ENCODE results near the gene MSGN1. TPM values are rescaled to one million over a fixed set of nuclear protein-coding genes. Genes with fewer than 3 reads are reported as not detected.
A peak's percentile ranks its signal among the peaks of the same experiment; 100 is the strongest.

The MSGN1 gene
- total RNA-seq, 2 donors from 2014 or later = not detected

DNA sequence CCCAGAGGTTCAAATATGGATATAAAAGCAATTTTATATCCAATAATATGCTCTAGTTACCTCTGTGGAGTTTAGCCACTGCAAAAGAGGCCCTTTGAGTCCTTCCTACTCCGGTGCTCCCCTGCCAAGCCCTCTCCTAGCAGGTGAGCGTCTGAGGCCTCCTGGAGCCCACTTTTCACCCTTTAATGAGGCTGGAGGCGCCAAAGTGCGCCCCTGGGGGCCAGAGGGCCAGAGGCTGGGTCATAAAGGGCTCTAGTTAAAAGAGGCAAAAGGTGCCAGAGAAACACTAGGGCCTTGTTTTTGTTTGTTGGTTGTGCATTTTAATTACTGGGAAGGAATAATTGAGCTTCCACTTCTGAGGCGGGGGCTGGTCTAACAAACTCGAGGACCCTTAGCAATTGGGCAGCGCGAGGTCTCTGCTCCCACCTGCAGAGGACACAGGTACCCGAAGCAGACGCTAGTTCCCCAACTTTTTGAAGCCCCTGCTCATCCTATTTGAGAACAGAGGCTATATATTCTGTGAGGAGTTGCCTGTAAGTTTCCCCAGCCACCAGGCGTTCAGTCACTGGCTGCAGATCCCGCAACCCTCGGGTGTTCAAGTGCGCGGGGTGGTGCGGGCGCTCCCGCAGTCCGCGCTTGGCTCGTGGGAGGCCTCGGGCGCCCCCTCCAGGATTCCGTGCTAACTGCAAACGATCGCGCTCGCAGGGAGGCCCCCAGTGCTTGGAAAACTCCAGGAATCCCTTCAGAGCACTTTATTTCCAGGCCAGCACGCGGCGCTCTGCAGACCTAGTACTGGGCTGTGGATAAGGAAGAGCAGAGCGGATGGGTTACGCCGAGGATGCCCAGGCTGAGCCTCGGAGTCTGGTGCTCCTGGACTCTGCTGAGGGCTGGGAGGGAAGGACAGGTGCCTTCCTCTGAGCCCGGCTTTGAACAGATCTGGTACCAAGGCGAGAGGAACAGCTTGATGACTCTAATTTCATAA is 14.1 kb downstream of the MSGN1 start:
- intact Hi-C loops (cut with DNase I, micrococcal nuclease) = loop anchor here in 1 of 2 donors (10.0 kb wide), 1 partner anchor 106 kb away; no protein-coding TSS in a partner anchor
- ATAC-seq (peak; percentile 96), DNase-seq (peak; percentile 74 to 85)

DNA sequence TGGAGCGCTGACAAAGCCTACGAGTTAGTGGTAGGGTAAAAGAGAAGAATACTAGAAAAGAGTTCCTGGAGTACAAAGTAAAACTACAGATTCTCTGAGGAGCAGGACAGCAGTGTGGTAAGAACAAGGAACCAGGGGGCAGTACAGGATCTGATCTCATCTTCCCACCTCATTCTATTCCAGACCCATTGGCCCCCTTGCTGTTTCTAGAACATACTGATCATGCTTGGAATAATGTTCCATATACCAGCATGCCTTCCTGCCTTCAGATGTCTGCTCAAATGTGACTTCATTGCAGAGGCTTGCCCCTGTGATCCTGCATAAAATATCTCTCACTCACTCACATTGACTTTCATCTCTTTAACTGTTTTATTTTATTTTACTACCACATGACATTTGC is 19.3 kb downstream of the MSGN1 start:
- intact Hi-C loops (cut with DNase I, micrococcal nuclease) = loop anchor here in 1 of 2 donors (10.0 kb wide), 1 partner anchor 111 kb away; no protein-coding TSS in a partner anchor
- no peak for ATAC-seq
- no peak for DNase-seq

- ATAC-seq (no peak), DNase-seq (no peak)
- intact Hi-C loops (cut with DNase I, micrococcal nuclease) = loop anchor here in 1 of 2 donors (10.0 kb wide), 1 partner anchor 115 kb away; no protein-coding TSS in a partner anchor
These were observed 23.7 kb downstream of the MSGN1 start for GRCh38 chr2:17839959-17840358.

- intact Hi-C loops (cut with DNase I, micrococcal nuclease) = no loop called here
- no peak for DNase-seq
- no peak for ATAC-seq
These were observed 27.2 kb downstream of the MSGN1 start for GRCh38 chr2:17843457-17843856.

GRCh38 chr2:17845806-17846205 is 29.5 kb downstream of the MSGN1 start:
- ATAC-seq (no peak), DNase-seq (no peak)
- intact Hi-C loops (cut with DNase I, micrococcal nuclease) = no loop called here

GRCh38 chr2:17846676-17847075 is 30.4 kb downstream of the MSGN1 start:
- ATAC-seq = no peak
- DNase-seq = no peak
- intact Hi-C loops (cut with DNase I, micrococcal nuclease) = no loop called here

DNA sequence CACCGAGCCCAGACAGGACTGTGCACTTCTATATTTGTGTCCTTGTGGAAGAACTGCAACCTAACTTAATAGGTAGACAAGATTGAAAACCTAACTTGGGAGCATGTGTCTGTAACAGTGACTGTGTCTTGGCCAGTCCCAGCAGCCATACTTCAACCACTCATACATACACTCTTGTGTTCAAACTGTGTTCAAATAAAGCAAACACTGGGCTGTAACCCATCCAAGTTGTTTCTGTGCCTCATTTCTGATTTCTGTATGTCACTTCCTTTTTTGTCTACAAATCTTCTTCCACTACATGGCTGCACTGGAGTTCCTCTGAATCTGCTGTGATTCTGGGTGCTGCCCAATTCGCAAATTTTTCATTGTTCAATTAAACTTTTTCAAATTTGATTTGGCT is 31.0 kb downstream of the MSGN1 start:
- DNase-seq (no peak), ATAC-seq (no peak)
- intact Hi-C loops (cut with DNase I, micrococcal nuclease) = no loop called here

- no peak for DNase-seq
- ATAC-seq = no peak
- intact Hi-C loops (cut with DNase I, micrococcal nuclease) = no loop called here
These were observed 33.0 kb downstream of the MSGN1 start for GRCh38 chr2:17849275-17849674.

GRCh38 chr2:17850151-17850550 is 33.9 kb downstream of the MSGN1 start:
- intact Hi-C loops (cut with DNase I, micrococcal nuclease) = loop anchor here in 1 of 2 donors (5.0 to 10.0 kb wide), 2 partner anchors 327 to 525 kb away; no protein-coding TSS in a partner anchor
- DNase-seq (no peak), ATAC-seq (no peak)

GRCh38 chr2:17851731-17852585 is 35.7 kb downstream of the MSGN1 start:
- intact Hi-C loops (cut with DNase I, micrococcal nuclease) = loop anchor here in 1 of 2 donors (5.0 to 10.0 kb wide), 2 partner anchors 325 to 523 kb away; no protein-coding TSS in a partner anchor
- ATAC-seq (peak; percentile 74), DNase-seq (peak in 1 of 2 donors; percentile 48)

GRCh38 chr2:17853799-17854198 is 37.5 kb downstream of the MSGN1 start:
- DNase-seq (no peak), ATAC-seq (no peak)
- intact Hi-C loops (cut with DNase I, micrococcal nuclease) = loop anchor here in 1 of 2 donors (5.0 to 10.0 kb wide), 2 partner anchors 324 to 521 kb away; no protein-coding TSS in a partner anchor

DNA sequence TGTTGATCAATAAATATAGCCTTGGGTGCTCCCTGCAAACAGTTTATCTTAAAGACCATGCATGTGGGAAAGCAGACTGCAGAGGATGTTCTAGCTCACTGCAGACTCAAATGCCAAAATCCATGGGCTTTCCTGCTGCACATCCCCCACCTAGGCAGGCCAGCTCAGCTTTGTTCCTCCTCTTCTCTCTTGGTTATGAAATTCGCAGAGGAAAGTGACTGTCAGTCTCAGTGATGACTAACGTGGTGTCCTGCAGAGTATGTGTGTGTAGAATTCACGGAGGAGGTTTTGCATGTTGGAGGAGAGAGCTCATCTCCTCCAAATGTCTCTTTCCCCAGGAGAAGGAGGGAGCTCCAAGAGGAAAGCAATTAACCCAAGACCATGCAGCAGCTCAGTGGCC is 40.8 kb downstream of the MSGN1 start:
- no peak for ATAC-seq
- intact Hi-C loops (cut with DNase I, micrococcal nuclease) = loop anchor here in 1 of 2 donors (10.0 kb wide), 1 partner anchor 518 kb away; no protein-coding TSS in a partner anchor
- no peak for DNase-seq

GRCh38 chr2:17858064-17858463 is 41.8 kb downstream of the MSGN1 start:
- ATAC-seq (no peak), DNase-seq (no peak)
- intact Hi-C loops (cut with DNase I, micrococcal nuclease) = loop anchor here in 1 of 2 donors (10.0 kb wide), 1 partner anchor 517 kb away; no protein-coding TSS in a partner anchor

- no peak for DNase-seq
- ATAC-seq = no peak
- intact Hi-C loops (cut with DNase I, micrococcal nuclease) = no loop called here
These were observed 47.3 kb downstream of the MSGN1 start for GRCh38 chr2:17863539-17863938.

- DNase-seq (no peak), ATAC-seq (no peak)
- intact Hi-C loops (cut with DNase I, micrococcal nuclease) = no loop called here
These were observed 48.4 kb downstream of the MSGN1 start for GRCh38 chr2:17864676-17865075.

- intact Hi-C loops (cut with DNase I, micrococcal nuclease) = no loop called here
These were observed 50.9 kb downstream of the MSGN1 start for GRCh38 chr2:17867133-17867532.

More at GRCh38 chr2:17867133-17867532, 50.9 kb downstream of the MSGN1 start:
- ATAC-seq (no peak), DNase-seq (no peak)

Measured in left colon (tissue), 2 donors.